Thyroid gland (tissue), 4 donors: ENCODE measurements around the gene SUDS3.

Experiments
- POLR2A ChIP-seq, 2 donors: fragments of 450-650 bp; IDR thresholded peaks; one replicate each; pipeline ENCODE4 v1.6.1; 2017; ENCODE audit warnings: antibody characterized with exemption in 2 of 2, mild to moderate bottlenecking in 2 of 2, moderate library complexity in 1 of 2
- TF ChIP-seq, protein P1 (sequence below), 6 experiments: fragments of 200-600 bp in 3 of 6; fragments of 450-650 bp in 3 of 6; sonication (generic) in 3 of 6; IDR thresholded peaks; one replicate each; pipeline ENCODE4 v1.5.1; 2016 to 2019; ENCODE audit warnings: antibody characterized with exemption in 6 of 6, mild to moderate bottlenecking in 2 of 6, inconsistent platforms in 1 of 6, moderate library complexity in 1 of 6

DNA sequence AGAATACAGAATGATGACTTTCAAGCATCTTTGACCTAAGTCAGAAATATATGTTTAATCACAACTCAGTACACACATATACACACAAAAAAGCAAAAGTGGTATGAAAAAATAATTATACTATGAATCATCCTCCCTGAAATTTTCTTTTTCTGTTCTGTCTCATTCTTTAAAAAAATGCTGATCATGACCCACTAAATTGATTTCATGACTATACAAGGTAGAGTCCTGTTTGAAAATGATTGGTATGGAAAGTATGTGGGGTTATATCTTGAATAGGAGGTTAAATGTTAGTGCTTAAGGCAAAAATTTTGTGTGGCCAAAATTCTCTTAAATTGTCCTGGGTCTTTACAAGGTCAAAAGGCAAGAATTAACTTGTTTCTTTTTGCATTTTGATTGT, 80.4 kb downstream of the SUDS3 start:
- TF ChIP-seq, protein P1, sequence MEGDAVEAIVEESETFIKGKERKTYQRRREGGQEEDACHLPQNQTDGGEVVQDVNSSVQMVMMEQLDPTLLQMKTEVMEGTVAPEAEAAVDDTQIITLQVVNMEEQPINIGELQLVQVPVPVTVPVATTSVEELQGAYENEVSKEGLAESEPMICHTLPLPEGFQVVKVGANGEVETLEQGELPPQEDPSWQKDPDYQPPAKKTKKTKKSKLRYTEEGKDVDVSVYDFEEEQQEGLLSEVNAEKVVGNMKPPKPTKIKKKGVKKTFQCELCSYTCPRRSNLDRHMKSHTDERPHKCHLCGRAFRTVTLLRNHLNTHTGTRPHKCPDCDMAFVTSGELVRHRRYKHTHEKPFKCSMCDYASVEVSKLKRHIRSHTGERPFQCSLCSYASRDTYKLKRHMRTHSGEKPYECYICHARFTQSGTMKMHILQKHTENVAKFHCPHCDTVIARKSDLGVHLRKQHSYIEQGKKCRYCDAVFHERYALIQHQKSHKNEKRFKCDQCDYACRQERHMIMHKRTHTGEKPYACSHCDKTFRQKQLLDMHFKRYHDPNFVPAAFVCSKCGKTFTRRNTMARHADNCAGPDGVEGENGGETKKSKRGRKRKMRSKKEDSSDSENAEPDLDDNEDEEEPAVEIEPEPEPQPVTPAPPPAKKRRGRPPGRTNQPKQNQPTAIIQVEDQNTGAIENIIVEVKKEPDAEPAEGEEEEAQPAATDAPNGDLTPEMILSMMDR (IDR thresholded peaks at IDR 0.05): no peak
- no peak for TF ChIP-seq POLR2A (IDR thresholded peaks at IDR 0.05)
